ENCODE results near the gene PSEN1. TPM values are rescaled to one million over a fixed set of nuclear protein-coding genes. Genes with fewer than 3 reads are reported as not detected.

Gene PSEN1
- total and polyA plus RNA-seq, 2 experiments from 2014 or later: 14.6 to 35.7 TPM

DNA sequence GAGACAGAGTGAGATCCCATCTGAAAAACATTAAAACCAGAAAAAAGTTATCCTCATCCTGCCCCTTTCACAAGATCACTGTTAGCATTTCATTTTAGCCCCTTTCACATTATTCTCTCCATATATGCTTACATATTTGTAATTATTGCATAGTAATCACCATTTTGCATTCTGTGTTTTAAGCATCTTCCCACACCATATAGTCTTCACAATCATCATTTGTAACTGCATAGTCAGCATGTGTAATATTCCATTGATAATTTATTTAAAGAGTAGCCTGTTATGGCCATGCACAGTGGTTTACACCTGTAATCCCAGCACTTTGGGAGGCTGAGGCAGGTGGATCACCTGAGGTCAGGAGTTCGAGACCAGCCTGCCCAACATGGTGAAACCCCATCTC lies 112.8 kb downstream of the PSEN1 start:
- Histone ChIP-seq H3K27ac (ENCODE audit: low read depth) (no peak overlapping the region), H3K4me3 (no peak overlapping the region), H3K79me2 (replicated peaks; ENCODE audit: insufficient read depth) (no peaks in the 10 kb centered on the region), H3K4me2 (no peak overlapping the region), H3K4me1 (ENCODE audit: insufficient read depth) (peaks cover 11% of the 10 kb centered on the region), H2AFZ (no peak overlapping the region), H3K27me3 (ENCODE audit: insufficient read depth) (0 out of 2 replicates have a peak, but pooled peaks cover 6% of the 10 kb centered on the region), H4K20me1 (replicated peaks; ENCODE audit: insufficient read depth) (no peaks in the 10 kb centered on the region; the same call in 1 of the 2 replicates), H3K36me3 (ENCODE audit: insufficient read depth) (no peaks in the 10 kb centered on the region), H3K9me2 (ENCODE audit: insufficient read depth) (no peaks in the 10 kb centered on the region), H3F3A (replicated peaks; ENCODE audit: low read depth) (0 out of 2 replicates have a peak, but pooled peaks cover 3% of the 10 kb centered on the region)
- peaks cover 3% of the 10 kb centered on the region; the same call in 1 of the 3 replicates for H3K4me1 Mint-ChIP-seq
- H3K27me3 Mint-ChIP-seq (ENCODE audit: insufficient read depth, low read depth, poor library complexity): peaks cover 9% of the 10 kb centered on the region
- ATAC-seq (no peak), DNase-seq (ENCODE audit: low spot score) (no peak)
- TF ChIP-seq, protein P1, sequence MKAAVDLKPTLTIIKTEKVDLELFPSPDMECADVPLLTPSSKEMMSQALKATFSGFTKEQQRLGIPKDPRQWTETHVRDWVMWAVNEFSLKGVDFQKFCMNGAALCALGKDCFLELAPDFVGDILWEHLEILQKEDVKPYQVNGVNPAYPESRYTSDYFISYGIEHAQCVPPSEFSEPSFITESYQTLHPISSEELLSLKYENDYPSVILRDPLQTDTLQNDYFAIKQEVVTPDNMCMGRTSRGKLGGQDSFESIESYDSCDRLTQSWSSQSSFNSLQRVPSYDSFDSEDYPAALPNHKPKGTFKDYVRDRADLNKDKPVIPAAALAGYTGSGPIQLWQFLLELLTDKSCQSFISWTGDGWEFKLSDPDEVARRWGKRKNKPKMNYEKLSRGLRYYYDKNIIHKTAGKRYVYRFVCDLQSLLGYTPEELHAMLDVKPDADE (IDR thresholded peaks at IDR 0.05): no peak
- no peak for TF ChIP-seq STAT1 (IDR thresholded peaks at IDR 0.05; ENCODE audit: unreplicated experiment)
- no peak for TF ChIP-seq ZNF331 (CRISPR knock-in tag; IDR thresholded peaks at IDR 0.05; ENCODE audit: low read depth)
- TF ChIP-seq, protein P2, sequence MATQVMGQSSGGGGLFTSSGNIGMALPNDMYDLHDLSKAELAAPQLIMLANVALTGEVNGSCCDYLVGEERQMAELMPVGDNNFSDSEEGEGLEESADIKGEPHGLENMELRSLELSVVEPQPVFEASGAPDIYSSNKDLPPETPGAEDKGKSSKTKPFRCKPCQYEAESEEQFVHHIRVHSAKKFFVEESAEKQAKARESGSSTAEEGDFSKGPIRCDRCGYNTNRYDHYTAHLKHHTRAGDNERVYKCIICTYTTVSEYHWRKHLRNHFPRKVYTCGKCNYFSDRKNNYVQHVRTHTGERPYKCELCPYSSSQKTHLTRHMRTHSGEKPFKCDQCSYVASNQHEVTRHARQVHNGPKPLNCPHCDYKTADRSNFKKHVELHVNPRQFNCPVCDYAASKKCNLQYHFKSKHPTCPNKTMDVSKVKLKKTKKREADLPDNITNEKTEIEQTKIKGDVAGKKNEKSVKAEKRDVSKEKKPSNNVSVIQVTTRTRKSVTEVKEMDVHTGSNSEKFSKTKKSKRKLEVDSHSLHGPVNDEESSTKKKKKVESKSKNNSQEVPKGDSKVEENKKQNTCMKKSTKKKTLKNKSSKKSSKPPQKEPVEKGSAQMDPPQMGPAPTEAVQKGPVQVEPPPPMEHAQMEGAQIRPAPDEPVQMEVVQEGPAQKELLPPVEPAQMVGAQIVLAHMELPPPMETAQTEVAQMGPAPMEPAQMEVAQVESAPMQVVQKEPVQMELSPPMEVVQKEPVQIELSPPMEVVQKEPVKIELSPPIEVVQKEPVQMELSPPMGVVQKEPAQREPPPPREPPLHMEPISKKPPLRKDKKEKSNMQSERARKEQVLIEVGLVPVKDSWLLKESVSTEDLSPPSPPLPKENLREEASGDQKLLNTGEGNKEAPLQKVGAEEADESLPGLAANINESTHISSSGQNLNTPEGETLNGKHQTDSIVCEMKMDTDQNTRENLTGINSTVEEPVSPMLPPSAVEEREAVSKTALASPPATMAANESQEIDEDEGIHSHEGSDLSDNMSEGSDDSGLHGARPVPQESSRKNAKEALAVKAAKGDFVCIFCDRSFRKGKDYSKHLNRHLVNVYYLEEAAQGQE (IDR thresholded peaks at IDR 0.05; ENCODE audit: unreplicated experiment): no peak
- no peak for TF ChIP-seq CREB1 (CRISPR knock-in tag; IDR thresholded peaks at IDR 0.05; ENCODE audit: low read depth)
- TF ChIP-seq JUNB (IDR thresholded peaks at IDR 0.05; ENCODE audit: unreplicated experiment): no peak
- TF ChIP-seq, protein P3, sequence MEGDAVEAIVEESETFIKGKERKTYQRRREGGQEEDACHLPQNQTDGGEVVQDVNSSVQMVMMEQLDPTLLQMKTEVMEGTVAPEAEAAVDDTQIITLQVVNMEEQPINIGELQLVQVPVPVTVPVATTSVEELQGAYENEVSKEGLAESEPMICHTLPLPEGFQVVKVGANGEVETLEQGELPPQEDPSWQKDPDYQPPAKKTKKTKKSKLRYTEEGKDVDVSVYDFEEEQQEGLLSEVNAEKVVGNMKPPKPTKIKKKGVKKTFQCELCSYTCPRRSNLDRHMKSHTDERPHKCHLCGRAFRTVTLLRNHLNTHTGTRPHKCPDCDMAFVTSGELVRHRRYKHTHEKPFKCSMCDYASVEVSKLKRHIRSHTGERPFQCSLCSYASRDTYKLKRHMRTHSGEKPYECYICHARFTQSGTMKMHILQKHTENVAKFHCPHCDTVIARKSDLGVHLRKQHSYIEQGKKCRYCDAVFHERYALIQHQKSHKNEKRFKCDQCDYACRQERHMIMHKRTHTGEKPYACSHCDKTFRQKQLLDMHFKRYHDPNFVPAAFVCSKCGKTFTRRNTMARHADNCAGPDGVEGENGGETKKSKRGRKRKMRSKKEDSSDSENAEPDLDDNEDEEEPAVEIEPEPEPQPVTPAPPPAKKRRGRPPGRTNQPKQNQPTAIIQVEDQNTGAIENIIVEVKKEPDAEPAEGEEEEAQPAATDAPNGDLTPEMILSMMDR (conservative IDR thresholded peaks at IDR 0.05; ENCODE audit: low read depth in 2 of 2): no peak
- no peak for TF ChIP-seq NANOG (IDR thresholded peaks at IDR 0.05; ENCODE audit: borderline replicate concordance)
- TF ChIP-seq POLR2AphosphoS5 (IDR thresholded peaks at IDR 0.05; ENCODE audit: low read depth): no peak
- H3K4me3 Mint-ChIP-seq: no peak overlapping the region
- peaks cover 13% of the 10 kb centered on the region for H3K36me3 Mint-ChIP-seq (ENCODE audit: low read depth)
- no peaks in the 10 kb centered on the region for H3K9me3 Mint-ChIP-seq
- H3K27ac Mint-ChIP-seq: no peak overlapping the region
